Natural killer cell (primary cell): ENCODE results near the gene OR1F1. TPM values are rescaled to one million over a fixed set of nuclear protein-coding genes. Genes with fewer than 3 reads are reported as not detected.

Source experiments
- ATAC-seq, 3 donors: fragments of 150-1000 bp in 2 of 3; fragments of 200-7000 bp in 1 of 3; cut with Tn5 transposase; 1 replicate in 1 of 3; 2 replicates in 2 of 3; pipeline ENCODE4 v1.10.0; 2021; ENCODE audit warnings: mild to moderate bottlenecking in 2 of 3, moderate library complexity in 2 of 3
- DNase-seq, 2 donors: peaks; one replicate each; pipeline versions ENCODE4 v3.0.0 to v3.0.0-alpha.2; 2013 to 2021; ENCODE audit warnings: mixed read lengths in 1 of 2
- H3K27ac ChIP-seq: one replicate; pipeline ENCODE4 v1.5.1; 2013; ENCODE audit warnings: mild to moderate bottlenecking, low read length
- H3K27me3 ChIP-seq: one replicate; pipeline ENCODE4 v1.6.1; 2013; ENCODE audit warnings: low read length; ENCODE audit not compliant: control insufficient read depth, insufficient read depth
- H3K36me3 ChIP-seq: one replicate; pipeline ENCODE4 v1.6.1; 2013; ENCODE audit warnings: low read length; ENCODE audit not compliant: control insufficient read depth, insufficient read depth
- H3K4me1 ChIP-seq: one replicate; pipeline ENCODE4 v1.6.1; 2013; ENCODE audit warnings: low read length; ENCODE audit not compliant: control insufficient read depth, insufficient read depth
- H3K4me3 ChIP-seq: one replicate; pipeline ENCODE4 v1.5.1; 2013; ENCODE audit warnings: low read length
- H3K9me3 ChIP-seq: one replicate; pipeline ENCODE4 v1.6.1; 2013; ENCODE audit warnings: low read length; ENCODE audit not compliant: control insufficient read depth, insufficient read depth
- H3K27ac Mint-ChIP-seq, 2 donors: one replicate each; pipeline ENCODE4 v1.8.0; 2022; ENCODE audit warnings: mild to moderate bottlenecking in 2 of 2, mixed read lengths in 2 of 2, moderate library complexity in 1 of 2
- H3K27me3 Mint-ChIP-seq, 2 donors: one replicate each; pipeline ENCODE4 v1.8.0; 2022; ENCODE audit warnings: low read depth in 2 of 2, mixed read lengths in 2 of 2
- H3K36me3 Mint-ChIP-seq: one replicate; pipeline ENCODE4 v1.8.0; 2022; ENCODE audit warnings: mixed read lengths
- H3K4me1 Mint-ChIP-seq, 2 donors: one replicate each; pipeline ENCODE4 v1.8.0; 2022; ENCODE audit warnings: mixed read lengths in 2 of 2
- H3K4me3 Mint-ChIP-seq: one replicate; pipeline ENCODE4 v1.8.0; 2022; ENCODE audit warnings: mild to moderate bottlenecking, moderate library complexity, mixed read lengths
- H3K9me3 Mint-ChIP-seq, 2 donors: one replicate each; pipeline ENCODE4 v1.8.0; 2022; ENCODE audit warnings: mixed read lengths in 2 of 2
- CTCF ChIP-seq: fragments of 200-600 bp; IDR thresholded peaks from one replicate; pipeline ENCODE4 v1.8.0; 2022; ENCODE audit warnings: antibody characterized with exemption
- WGBS: methylation state at CpG from one replicate; pipeline ENCODE4 v1.1.7; 2013; ENCODE audit warnings: missing lambda C conversion rate; ENCODE audit not compliant: insufficient coverage; 5-methylcytosine and 5-hydroxymethylcytosine counted together
- intact Hi-C: fragments of 100-400 bp; cut with micrococcal nuclease; formaldehyde crosslinking; loops from one replicate; pipeline ENCODE4 v1.14.2; 2022
- total RNA-seq, 4 donors: library from RNA; stranded (reverse); fragments of 120-200 nt in 1 of 4; gene quantifications; one replicate each; pipeline versions ENCODE4 v1.2.3 to v1.2.4, GENCODE V29; 2013 to 2022

OR1F1 gene
- total RNA-seq, 3 donors from 2014 or later (not counting 1 experiment from before 2014, with no cell fraction given), result not detected

- intact Hi-C loops, result no loop called here
- peaks cover 44% of the 10 kb centered on the region for H3K4me1 ChIP-seq
- DNase-seq, result peak in 1 of 2 donors; percentile 54
- whole genome bisulfite sequencing, result 6% methylated on average over 53 of the region's 53 CpGs
- TF ChIP-seq CTCF, result no peak
- peaks cover 28 to 33% of the 10 kb centered on the region in 2 donors for H3K4me1 Mint-ChIP-seq
- H3K4me3 Mint-ChIP-seq, result peak overlapping the region; percentile 80
- H3K27me3 Mint-ChIP-seq, result peaks cover 28 to 35% of the 10 kb centered on the region in 2 donors
- no peaks in the 10 kb centered on the region for H3K9me3 Mint-ChIP-seq
- no peaks in the 10 kb centered on the region for H3K36me3 Mint-ChIP-seq
- peak; percentile 18 to 49 (median 40) for ATAC-seq
- no peak overlapping the region for H3K4me3 ChIP-seq
- no peaks in the 10 kb centered on the region for H3K36me3 ChIP-seq
- peaks cover 52% of the 10 kb centered on the region for H3K27me3 ChIP-seq
- H3K27ac ChIP-seq, result no peak overlapping the region
- H3K27ac Mint-ChIP-seq, result peak overlapping the region; percentile 63 to 82
- no peaks in the 10 kb centered on the region for H3K9me3 ChIP-seq
Measured at GRCh38 chr16:3170440-3171180, 17.4 kb upstream of the OR1F1 start.

GRCh38 chr16:3171181-3171854, 16.7 kb upstream of the OR1F1 start:
- DNase-seq, result peak; percentile 43 to 69
- no peaks in the 10 kb centered on the region for H3K9me3 Mint-ChIP-seq
- H3K36me3 Mint-ChIP-seq, result no peaks in the 10 kb centered on the region
- H3K27me3 Mint-ChIP-seq, result peaks cover 35 to 42% of the 10 kb centered on the region in 2 donors
- H3K4me3 ChIP-seq, result no peak overlapping the region
- ATAC-seq, result peak; percentile 58 to 75 (median 72)
- peak overlapping the region; percentile 80 for H3K4me3 Mint-ChIP-seq
- H3K27ac ChIP-seq, result no peak overlapping the region
- peaks cover 26 to 30% of the 10 kb centered on the region in 2 donors for H3K4me1 Mint-ChIP-seq
- no peaks in the 10 kb centered on the region for H3K9me3 ChIP-seq
- TF ChIP-seq CTCF, result no peak
- peaks cover 59% of the 10 kb centered on the region for H3K27me3 ChIP-seq
- H3K4me1 ChIP-seq, result peaks cover 41% of the 10 kb centered on the region
- 2% methylated on average over 35 of the region's 35 CpGs for WGBS
- H3K36me3 ChIP-seq, result no peaks in the 10 kb centered on the region
- peak overlapping the region; percentile 63 to 82 for H3K27ac Mint-ChIP-seq
- intact Hi-C loops, result no loop called here

GRCh38 chr16:3171855-3172593, 16.0 kb upstream of the OR1F1 start:
- DNase-seq, result peak in 1 of 2 donors; percentile 62
- Mint-ChIP-seq H3K27me3 (peaks cover 40 to 44% of the 10 kb centered on the region in 2 donors), H3K36me3 (no peaks in the 10 kb centered on the region), H3K4me3 (peak overlapping the region; percentile 80), H3K27ac (peak overlapping the region; percentile 63 to 82), H3K4me1 (peaks cover 26 to 30% of the 10 kb centered on the region in 2 donors), H3K9me3 (no peaks in the 10 kb centered on the region)
- TF ChIP-seq CTCF, result no peak
- intact Hi-C loops, result no loop called here
- no peaks in the 10 kb centered on the region for H3K36me3 ChIP-seq
- 11% methylated on average over 36 of the region's 41 CpGs for whole genome bisulfite sequencing
- no peak overlapping the region for H3K27ac ChIP-seq
- peaks cover 64% of the 10 kb centered on the region for H3K27me3 ChIP-seq
- no peaks in the 10 kb centered on the region for H3K9me3 ChIP-seq
- H3K4me1 ChIP-seq, result peaks cover 41% of the 10 kb centered on the region
- no peak for ATAC-seq
- no peak overlapping the region for H3K4me3 ChIP-seq
